ENCODE results near the gene NRN1L.
A peak's percentile ranks its signal among the peaks of the same experiment; 100 is the strongest.
"Not testable (repeated sequence)": the region's sequence is repeated elsewhere in the genome, so short reads cannot be mapped to it uniquely, and the experiment has no call there.

The NRN1L gene

DNA sequence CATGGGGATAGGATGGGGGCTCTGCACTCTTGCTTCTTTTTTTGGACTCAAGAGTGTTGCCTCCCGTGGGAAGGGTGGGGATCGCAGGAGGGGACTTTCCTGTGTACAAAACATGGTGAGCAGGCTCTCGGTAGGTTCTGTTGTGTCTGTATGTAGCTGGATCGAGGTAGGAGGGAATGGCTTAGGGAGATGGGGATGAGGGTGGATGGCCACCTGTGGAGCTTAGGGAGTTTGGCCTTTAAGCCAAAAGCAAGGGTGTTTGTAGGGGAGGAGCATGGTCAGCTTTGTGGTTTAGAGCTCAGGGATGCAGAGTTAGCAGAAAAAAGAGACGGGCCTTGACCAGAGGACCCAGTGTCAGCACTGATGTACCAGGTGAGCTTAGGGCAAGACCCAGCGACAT, 22.8 kb upstream of the NRN1L start:
- DNase-seq, result no peak

DNA sequence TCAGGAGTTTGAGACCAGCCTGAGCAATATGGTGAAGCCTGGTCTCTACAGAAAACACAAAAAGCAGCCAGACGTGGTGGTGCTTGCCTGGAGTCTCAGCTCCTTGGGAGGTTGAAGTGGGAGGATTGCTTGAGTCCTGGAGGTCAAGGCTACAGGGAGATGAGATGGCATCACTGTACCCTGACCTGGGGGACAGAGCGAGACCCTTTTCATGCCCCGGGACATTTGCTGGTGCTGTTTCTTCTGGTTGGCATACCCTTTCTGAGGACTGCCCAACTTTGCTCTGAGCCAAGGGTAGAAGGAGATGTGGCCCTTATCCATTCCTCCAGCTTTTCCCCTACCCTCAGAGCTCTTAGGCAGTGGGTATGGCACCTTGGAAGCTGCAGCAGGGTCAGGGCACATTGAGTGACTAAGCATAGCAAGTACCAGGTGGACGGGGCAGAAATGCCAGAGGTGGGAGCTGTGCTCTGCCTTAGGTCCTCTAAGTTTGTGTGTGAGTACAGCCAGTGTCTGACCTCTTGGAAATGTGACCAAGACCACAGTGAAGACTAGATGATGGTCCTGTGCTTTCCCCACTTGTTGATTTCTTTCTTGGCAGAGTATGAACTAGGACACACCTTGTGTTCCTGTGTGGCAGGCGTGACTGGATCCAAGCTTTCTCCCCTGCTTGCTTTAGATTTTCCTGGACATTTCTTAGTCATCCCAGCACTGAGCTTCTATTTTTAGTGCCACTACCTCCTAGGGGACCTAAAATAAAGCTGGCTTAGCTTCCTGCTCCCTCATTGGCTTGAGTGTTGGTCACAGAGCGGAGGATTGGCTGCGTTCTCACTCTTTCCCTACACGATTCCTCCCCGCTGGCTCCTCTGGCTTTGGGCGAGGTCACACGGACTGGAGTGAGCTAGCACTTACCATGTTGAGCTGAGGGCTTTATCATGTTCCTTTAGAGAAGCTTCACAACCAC, 21.8 kb upstream of the NRN1L start:
- DNase-seq, result no peak

DNA sequence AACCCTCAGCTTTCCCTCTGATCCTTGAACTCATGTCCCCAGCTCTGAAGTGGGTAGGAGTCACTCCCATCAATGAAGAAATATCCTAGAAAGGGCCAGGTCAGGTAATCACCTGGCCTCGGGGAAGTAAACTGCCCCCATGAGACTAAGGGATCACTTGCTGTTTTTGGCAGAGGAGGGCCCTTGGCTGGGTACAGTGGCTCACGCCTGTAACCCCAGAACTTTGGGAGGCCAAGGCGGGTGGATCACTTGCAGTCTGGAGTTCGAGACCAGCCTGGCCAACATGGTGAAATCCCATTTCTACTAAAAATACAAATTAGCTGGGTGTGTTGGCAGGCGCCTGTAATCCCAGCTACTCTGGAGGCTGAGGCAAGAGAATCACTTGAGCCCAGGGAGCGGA, 20.6 kb upstream of the NRN1L start:
- DNase-seq, result not testable (repeated sequence)

DNA sequence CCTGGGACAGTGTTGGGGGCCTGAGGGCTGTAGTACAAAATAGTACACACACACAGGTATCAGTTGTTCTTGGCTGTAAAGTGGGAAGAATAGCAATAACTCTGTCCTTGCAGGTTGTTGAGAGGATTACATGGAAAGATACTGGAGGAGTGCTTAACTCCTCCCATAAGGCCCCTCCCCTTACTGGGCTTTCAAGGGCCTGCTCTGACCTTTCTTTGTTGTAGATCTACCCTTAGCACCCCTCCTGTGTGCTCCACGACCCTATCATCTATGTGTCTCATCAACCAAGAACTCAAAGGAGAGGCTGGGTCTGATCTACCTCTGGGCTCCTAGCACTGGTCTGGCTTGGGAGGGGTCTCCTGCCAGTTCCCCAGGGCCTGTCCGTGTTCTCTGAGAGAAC, 20.1 kb upstream of the NRN1L start:
- DNase-seq, result no peak

GRCh38 chr16:67865318-67865717, 19.4 kb upstream of the NRN1L start:
- peak; percentile 21 for DNase-seq

- DNase-seq, result no peak
These were observed 16.4 kb upstream of the NRN1L start for GRCh38 chr16:67868290-67868689.

- no peak for DNase-seq
These were observed 15.0 kb upstream of the NRN1L start for GRCh38 chr16:67869653-67870052.

GRCh38 chr16:67871256-67871655, 13.4 kb upstream of the NRN1L start:
- no peak for DNase-seq

GRCh38 chr16:67872131-67872630, 12.5 kb upstream of the NRN1L start:
- no peak for DNase-seq

- DNase-seq, result peak; percentile 85
These were observed 11.9 kb upstream of the NRN1L start, which contains the start of gene EDC4 for GRCh38 chr16:67872631-67873434. Gene EDC4, plus strand, starts transcription at chr16:67873052. Its CDS starts 210 bp downstream, at chr16:67873262.

GRCh38 chr16:67873435-67874370, 11.0 kb upstream of the NRN1L start:
- DNase-seq, result no peak

DNA sequence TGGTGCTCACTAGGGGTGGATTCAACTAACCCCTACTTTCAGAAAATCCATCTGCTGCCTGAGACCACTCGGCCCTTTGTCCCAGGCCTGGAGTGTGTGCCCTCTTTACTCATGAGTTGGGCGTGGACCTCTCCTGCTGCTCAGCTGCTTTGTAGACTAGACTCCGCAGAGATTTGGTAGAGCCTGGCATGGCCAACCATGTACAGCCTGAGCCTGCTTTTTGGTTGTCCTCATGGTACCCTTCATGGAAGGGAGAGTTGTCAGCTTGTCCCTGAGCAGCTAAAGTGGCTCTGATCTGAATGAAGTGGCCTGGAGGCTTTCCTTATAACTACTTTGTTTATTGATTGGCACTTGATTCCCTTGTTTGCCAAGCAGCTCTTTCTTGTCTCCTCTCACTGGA, 10.3 kb upstream of the NRN1L start:
- no peak for DNase-seq

DNA sequence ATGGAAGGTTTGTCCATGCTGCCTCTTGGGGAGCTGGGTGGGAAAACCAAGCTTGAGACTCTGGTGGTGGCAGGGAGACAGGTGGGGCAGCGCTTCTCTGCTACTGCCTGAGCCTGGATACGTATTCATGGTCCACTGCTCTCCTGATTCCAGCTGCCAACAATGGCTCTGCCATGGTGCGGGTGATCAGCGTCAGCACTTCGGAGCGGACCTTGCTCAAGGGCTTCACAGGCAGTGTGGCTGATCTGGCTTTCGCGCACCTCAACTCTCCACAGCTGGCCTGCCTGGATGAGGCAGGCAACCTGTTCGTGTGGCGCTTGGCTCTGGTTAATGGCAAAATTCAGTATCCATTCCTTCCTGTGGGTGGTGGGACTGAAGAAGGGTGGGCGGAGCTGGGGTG, 7.6 kb upstream of the NRN1L start:
- no peak for DNase-seq

DNA sequence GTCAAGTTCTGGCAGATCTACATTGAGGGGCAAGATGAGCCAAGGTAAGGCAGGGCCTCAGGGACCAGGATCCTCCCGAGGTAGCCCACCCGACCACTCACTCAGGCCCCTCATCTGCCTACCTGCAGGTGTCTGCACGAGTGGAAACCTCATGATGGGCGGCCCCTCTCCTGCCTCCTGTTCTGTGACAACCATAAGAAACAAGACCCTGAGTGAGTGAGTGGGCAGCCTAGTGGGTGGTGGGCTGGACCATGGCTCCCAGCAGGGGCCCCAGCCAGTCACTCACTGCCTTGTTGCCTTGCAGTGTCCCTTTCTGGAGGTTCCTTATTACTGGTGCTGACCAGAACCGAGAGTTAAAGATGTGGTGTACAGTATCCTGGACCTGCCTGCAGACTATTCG, 6.5 kb upstream of the NRN1L start:
- DNase-seq, result no peak

GRCh38 chr16:67878846-67879245, 5.8 kb upstream of the NRN1L start:
- no peak for DNase-seq

DNA sequence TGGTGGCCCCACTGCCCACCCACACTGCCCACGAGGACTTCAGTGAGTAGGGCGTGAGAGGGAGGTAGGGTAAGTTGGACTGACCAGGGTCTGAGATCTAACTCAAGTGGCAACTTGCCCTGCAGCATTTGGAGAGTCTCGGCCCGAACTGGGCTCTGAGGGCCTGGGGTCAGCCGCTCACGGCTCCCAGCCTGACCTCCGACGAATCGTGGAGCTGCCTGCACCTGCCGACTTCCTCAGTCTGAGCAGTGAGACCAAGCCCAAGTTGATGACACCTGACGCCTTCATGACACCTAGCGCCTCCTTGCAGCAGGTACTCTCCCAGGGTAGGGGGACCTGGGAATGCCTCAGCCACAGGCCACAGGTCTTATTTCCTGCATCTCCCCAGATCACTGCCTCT, 5.2 kb upstream of the NRN1L start:
- DNase-seq, result no peak

GRCh38 chr16:67879936-67880335, 4.7 kb upstream of the NRN1L start:
- DNase-seq, result no peak

DNA sequence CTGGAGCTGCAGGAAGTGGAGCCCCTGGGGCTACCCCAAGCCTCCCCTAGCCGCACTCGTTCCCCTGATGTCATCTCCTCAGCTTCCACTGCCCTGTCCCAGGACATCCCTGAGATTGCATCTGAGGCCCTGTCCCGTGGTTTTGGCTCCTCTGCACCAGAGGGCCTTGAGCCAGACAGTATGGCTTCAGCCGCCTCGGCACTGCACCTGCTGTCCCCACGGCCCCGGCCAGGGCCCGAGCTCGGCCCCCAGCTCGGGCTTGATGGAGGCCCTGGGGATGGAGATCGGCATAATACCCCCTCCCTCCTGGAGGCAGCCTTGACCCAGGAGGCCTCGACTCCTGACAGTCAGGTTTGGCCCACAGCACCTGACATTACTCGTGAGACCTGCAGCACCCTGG, 4.1 kb upstream of the NRN1L start:
- DNase-seq, result no peak

- no peak for DNase-seq
These were observed 3.0 kb upstream of the NRN1L start for GRCh38 chr16:67881621-67882161.

DNA sequence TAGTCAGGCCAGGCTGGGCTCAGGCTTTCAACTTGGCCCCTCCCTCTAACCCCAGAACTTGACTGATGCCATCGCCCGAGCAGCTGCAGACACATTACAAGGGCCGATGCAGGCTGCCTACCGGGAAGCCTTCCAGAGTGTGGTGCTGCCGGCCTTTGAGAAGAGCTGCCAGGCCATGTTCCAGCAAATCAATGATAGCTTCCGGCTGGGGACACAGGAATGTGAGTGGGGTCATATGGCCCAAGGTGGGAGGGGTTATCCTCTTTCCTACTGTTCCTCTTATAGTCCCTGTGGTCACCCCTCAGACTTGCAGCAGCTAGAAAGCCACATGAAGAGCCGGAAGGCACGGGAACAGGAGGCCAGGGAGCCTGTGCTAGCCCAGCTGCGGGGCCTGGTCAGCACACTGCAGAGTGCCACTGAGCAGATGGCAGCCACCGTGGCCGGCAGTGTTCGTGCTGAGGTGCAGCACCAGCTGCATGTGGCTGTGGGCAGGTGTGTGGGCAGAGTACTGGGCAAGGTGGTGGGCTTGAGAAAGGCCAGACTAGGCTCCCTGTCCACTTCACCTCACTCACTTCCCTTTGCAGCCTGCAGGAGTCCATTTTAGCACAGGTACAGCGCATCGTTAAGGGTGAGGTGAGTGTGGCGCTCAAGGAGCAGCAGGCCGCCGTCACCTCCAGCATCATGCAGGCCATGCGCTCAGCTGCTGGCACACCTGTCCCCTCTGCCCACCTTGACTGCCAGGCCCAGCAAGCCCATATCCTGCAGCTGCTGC, 2.1 kb upstream of the NRN1L start:
- no peak for DNase-seq

- no peak for DNase-seq
These were observed 1.4 kb upstream of the NRN1L start for GRCh38 chr16:67883146-67883871.

Measured in CD4-positive, alpha-beta T cell treated with Interferon gamma for 1 hour (primary cell).